HG03565 (cell line): Measurements from ENCODE around the gene ENG.
"Not testable (repeated sequence)": the region's sequence is repeated elsewhere in the genome, so short reads cannot be mapped to it uniquely, and the experiment has no call there.

Source experiments
- ATAC-seq: cut with Tn5 transposase; IDR thresholded peaks from one replicate; pipeline ENCODE4 v1.9.1; 2021; ENCODE audit warnings: mild to moderate bottlenecking, moderate library complexity; ENCODE audit not compliant: unreplicated experiment

Gene ENG

DNA sequence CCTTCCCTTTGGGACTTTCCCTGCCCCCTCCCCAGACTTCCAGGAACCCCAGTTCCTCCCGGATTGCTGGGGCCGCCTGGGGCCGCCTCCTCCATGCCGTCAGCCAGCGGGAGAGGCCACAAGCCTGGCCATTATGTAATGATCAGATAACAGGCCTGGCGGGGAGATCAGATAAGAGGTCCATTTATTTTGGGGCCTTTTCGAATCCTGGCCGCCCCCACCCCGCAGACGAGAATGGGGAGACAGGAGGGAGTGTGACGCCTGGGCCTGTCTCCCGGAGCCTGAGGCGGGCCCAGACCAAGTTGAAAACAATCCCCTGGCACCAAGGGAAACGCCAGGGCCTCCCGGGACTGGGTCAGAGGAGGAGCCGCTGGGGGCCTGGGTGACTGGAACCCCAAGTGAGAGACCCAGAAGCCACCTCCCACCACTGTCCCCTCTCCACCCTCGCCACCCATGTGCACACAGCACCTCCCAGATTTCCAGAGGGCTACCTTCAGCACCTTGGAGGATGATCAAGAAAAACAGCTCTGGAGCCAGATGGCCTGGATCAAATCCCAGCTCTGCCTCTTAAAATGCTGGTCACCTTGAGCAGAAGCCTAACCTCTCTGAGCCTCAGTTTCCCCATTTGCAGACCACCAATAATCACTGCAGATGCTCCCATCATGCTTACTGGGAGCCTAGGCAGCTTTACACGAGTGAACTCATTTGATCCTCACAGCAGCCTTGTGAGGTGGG lies 7.8 kb downstream of the ENG start:
- ATAC-seq: no peak

- ATAC-seq: not testable (repeated sequence)
Measured at GRCh38 chr9:127845619-127846018, 8.8 kb downstream of the ENG start.

- ATAC-seq: no peak
Measured at GRCh38 chr9:127844821-127845359, 9.6 kb downstream of the ENG start.

DNA sequence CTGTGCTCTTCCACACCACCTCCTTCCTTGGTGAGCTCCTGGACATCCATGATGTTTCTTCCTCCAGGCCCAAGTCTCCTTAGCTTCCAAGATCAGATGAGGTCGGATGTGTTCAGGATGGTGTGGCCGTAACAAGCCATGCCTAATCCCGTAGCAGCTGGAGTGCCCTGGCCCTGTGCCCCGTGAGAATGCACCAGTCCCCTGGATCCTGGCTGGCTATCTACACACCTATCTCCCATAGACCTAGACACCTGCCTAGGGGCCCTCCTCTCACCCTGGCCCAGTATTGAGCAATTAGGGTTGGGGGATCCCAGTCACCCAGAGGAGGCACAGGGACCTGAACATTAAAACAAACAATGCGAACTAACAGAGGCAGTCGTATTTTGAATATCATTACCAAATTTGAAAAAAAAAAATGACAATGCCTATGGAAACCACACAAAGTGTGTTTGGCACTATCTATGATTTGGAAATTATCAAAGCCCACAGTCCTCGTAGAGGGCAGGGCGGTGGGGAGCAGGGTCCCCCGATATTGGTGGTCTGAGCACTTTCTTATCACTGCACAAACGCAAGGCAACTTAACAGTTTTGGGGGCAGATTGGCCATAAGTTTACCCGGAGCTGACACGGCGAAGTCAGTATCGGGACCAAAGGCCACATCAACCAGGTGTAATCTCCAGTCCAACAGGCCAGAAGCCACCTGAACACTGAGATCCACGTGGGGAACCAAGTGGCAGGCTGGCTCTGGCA lies 13.2 kb downstream of the ENG start:
- ATAC-seq: no peak

- ATAC-seq: no peak
Measured at GRCh38 chr9:127838375-127839078, 15.9 kb downstream of the ENG start.

DNA sequence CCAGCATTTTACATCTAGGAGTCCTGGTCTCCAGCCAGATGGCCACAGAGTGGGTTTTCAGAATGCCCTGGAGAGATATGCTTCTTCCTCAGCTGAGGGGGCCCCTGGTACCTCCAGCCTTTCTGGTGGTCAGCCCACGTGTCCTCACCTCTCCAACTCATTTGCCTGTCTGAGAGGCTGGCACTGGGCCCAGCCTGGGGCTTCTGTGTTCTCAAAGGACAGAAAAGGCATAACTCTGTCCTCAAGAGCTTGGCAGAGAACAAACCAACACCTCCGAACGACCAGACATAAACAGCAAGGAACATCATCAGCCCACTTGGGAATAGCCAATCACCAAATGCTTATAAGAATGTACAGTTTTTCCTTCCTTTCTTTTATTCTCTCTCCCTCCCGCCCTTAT lies 17.1 kb downstream of the ENG start:
- no peak for ATAC-seq

GRCh38 chr9:127836561-127836960 lies 17.9 kb downstream of the ENG start:
- not testable (repeated sequence) for ATAC-seq

GRCh38 chr9:127835991-127836516 lies 18.4 kb downstream of the ENG start:
- no peak for ATAC-seq

GRCh38 chr9:127833555-127833954 lies 20.9 kb downstream of the ENG start:
- no peak for ATAC-seq

DNA sequence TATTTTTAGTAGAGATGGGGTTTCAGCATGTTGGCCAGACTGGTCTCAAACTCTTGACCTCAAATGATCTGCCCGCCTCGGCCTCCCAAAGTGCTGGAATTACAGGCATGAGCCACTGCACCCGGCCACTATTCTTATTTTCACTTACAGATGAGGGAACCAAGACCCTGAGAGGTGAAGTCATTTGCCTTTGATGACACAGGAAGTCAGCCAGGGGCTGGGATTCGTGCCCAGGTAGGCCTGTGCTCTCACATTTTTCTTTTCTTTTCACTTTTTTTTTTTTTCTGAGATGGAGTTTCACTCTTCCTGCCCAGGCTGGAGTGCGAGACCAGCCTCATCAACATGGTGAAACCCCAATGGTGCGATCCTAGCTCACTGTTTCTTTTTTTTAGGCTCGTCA lies 22.2 kb downstream of the ENG start:
- no peak for ATAC-seq

GRCh38 chr9:127829205-127829906 lies 25.1 kb downstream of the ENG start:
- ATAC-seq: no peak

GRCh38 chr9:127828262-127829031 lies 26.0 kb downstream of the ENG start:
- no peak for ATAC-seq

GRCh38 chr9:127826253-127826913 lies 28.1 kb downstream of the ENG start:
- no peak for ATAC-seq

DNA sequence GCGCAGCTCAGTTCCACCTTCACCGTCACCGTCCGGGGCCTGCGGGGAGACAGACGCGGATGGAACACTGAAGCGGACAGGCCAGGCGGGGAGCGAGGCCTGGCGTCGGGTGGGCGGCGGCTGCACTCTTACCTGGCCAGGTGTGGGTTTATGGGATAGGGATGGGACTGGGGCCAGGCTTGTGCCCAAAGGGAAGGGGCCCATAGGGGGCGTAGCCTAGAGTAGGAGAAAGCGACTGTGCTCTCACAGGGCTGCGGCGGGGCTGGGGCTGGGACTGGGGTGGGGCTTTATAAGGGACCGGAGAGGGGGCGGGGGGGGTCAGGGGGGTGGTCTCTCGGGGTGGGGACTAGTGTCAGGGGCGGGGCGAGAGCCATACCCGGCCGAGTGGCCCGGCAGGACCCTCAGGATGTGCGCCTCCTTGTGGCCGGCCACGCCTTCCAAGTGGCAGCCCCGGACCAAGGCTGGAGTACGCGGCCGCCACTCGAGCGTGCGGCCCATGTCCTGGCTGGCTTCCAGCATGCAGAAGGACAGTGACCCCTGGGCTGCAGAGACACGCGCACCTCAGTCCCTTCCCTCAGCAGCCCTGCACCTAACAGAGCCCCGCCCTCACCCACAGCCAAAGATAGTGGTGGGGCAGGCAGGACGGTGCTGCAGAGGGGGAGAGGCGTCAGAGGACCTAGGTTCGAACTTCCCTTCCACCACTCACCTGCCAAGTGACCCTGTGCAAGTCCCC lies 29.0 kb downstream of the ENG start:
- ATAC-seq: no peak

- ATAC-seq: no peak
Measured at GRCh38 chr9:127822108-127822507, 32.4 kb downstream of the ENG start.

DNA sequence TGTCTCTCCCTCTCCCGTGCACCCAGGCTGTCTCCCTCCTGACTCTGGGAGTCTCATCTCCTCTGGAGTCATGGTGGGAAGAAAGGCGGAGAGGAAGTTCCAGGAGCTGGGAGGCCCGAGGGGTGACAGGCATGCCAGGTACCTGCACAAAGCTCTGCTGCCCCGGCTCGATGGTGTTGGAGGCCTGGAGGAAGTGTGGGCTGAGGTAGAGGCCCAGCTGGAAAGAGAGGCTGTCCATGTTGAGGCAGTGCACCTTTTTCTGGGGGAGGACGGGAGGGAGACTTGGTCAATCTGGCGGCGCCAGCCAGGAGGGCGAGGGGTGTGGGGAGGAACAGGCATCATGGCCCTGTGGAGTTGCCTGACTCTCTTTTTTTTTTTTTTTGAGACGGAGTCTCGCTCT lies 35.9 kb downstream of the ENG start:
- no peak for ATAC-seq

DNA sequence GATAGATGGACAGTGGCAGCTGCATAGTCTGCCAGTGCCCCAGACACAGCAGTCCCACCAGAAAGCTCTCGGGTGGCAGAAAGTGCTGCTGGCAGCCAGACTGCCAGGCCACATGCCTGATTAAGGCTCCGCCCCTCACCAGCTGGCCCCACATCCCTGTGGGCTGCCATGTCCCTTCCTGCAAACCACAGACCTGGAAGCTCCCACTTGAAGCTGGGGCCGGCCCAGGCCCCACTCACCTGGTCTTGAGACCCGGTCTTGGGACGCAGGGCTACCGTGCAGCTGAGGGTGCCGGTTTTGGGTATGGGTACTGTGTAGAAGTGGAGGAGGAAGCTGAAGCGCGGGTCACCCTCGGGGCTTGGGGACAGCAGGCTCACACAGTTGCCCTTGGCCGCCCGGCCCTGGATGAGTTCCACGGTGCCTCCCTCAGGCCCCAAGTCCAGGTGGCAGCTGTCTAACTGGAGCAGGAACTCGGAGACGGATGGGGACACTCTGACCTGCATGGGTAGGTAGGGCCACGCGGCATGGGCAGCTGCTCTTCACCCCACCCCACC lies 36.5 kb downstream of the ENG start:
- ATAC-seq: no peak

GRCh38 chr9:127816728-127817127 lies 37.7 kb downstream of the ENG start:
- no peak for ATAC-seq

DNA sequence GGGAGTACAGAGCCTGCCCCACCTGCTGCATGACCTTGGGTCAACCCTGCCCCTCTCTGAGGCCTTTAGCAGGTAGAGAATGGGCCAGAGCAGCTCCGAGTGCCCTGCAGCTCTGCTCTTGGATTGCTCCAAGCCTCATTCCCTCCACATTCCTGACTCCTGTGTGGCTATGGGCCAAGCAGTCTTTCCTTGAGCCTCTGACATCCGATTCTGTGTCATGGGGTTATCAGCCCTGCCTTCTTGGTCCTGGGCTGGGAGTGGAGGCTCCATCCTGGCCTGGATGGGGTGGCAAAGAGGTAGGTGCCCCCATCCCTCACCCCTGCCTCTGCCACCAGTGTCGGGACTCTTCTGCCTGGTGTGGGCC lies 38.1 kb downstream of the ENG start:
- ATAC-seq: no peak
